Vagina (tissue), 2 donors: ENCODE measurements around the gene RFPL2.

Experiments used
- POLR2A ChIP-seq, 2 donors: fragments of 450-650 bp; IDR thresholded peaks; one replicate each; pipeline ENCODE4 v1.6.1; 2017; ENCODE audit warnings: antibody characterized with exemption in 2 of 2, mild to moderate bottlenecking in 2 of 2, moderate library complexity in 2 of 2
- POLR2AphosphoS5 ChIP-seq, 2 donors: sonication (generic); formaldehyde crosslinking; IDR thresholded peaks; one replicate each; pipeline ENCODE4 v1.9.0; 2017; ENCODE audit warnings: antibody characterized with exemption in 2 of 2, mild to moderate bottlenecking in 2 of 2, low read depth in 1 of 2; ENCODE audit not compliant: insufficient read depth in 1 of 2
- TF ChIP-seq, protein P1 (sequence below), 3 experiments: fragments of 450-650 bp in 2 of 3; fragments of 200-600 bp in 1 of 3; sonication (generic) in 1 of 3; IDR thresholded peaks; one replicate each; pipeline ENCODE4 v1.5.1; 2017 to 2019; ENCODE audit warnings: antibody characterized with exemption in 3 of 3, mild to moderate bottlenecking in 2 of 3, moderate library complexity in 2 of 3

DNA sequence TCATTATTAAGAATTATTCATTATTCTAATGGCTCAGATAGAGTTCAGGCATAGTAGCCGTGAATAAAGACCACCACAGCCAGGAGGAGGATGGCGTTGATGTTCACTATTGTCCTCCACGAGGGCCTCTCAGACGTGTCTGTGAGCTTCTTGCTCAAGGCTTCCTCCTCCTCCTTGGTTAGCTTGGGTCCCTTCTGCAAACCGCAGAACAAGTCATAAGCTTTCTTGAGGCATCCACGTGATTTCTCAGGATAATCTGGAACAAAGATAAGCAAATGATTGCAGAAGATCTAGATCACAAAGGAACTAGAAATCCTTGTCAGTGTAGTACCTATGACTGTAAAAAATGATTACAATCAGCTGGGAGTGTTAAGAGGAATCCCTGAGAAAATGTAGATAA is 13.6 kb upstream of the RFPL2 start:
- TF ChIP-seq, protein P1, sequence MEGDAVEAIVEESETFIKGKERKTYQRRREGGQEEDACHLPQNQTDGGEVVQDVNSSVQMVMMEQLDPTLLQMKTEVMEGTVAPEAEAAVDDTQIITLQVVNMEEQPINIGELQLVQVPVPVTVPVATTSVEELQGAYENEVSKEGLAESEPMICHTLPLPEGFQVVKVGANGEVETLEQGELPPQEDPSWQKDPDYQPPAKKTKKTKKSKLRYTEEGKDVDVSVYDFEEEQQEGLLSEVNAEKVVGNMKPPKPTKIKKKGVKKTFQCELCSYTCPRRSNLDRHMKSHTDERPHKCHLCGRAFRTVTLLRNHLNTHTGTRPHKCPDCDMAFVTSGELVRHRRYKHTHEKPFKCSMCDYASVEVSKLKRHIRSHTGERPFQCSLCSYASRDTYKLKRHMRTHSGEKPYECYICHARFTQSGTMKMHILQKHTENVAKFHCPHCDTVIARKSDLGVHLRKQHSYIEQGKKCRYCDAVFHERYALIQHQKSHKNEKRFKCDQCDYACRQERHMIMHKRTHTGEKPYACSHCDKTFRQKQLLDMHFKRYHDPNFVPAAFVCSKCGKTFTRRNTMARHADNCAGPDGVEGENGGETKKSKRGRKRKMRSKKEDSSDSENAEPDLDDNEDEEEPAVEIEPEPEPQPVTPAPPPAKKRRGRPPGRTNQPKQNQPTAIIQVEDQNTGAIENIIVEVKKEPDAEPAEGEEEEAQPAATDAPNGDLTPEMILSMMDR (IDR thresholded peaks at IDR 0.05), result no peak
- TF ChIP-seq POLR2A (IDR thresholded peaks at IDR 0.05), result no peak
- TF ChIP-seq POLR2AphosphoS5 (IDR thresholded peaks at IDR 0.05; ENCODE audit: insufficient read depth in 1 of 2, low read depth in 1 of 2), result no peak
